HL-60 (cell line): ENCODE data around the gene HRAS.

Source experiments
- POLR2AphosphoS5 ChIP-seq: IDR thresholded peaks from 2 replicates; pipeline ENCODE4 v1.6.1; 2012; ENCODE audit warnings: low read depth
- TF ChIP-seq, protein P1 (sequence below): IDR thresholded peaks from 2 replicates; pipeline ENCODE4 v1.6.1; 2012; ENCODE audit warnings: low read depth; ENCODE audit not compliant: insufficient replicate concordance
- TF ChIP-seq, protein P2 (sequence below): IDR thresholded peaks from one replicate; pipeline ENCODE4 v1.5.1; 2011; ENCODE audit warnings: low read length, control low read depth, inconsistent platforms; ENCODE audit not compliant: insufficient read depth

DNA sequence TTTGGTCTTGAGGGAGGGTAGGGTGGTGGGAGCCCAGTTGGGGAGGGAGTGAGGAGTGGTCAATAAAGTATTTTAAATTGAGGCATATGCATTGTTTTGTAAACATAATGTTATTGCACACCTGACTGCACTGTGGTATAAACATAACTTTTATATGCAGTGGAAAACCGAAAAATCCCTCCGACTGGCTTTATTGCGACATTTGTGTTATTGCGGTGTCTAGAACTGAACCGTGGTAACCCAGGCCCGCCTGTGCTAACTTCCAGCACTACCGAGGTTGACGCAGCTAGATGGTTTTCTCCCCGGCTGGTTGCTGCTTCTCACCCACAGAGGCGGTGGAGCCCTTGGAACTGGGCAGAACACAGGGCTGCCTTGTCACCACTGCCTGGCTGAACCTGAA, 20.8 kb downstream of the HRAS start:
- TF ChIP-seq, protein P1, sequence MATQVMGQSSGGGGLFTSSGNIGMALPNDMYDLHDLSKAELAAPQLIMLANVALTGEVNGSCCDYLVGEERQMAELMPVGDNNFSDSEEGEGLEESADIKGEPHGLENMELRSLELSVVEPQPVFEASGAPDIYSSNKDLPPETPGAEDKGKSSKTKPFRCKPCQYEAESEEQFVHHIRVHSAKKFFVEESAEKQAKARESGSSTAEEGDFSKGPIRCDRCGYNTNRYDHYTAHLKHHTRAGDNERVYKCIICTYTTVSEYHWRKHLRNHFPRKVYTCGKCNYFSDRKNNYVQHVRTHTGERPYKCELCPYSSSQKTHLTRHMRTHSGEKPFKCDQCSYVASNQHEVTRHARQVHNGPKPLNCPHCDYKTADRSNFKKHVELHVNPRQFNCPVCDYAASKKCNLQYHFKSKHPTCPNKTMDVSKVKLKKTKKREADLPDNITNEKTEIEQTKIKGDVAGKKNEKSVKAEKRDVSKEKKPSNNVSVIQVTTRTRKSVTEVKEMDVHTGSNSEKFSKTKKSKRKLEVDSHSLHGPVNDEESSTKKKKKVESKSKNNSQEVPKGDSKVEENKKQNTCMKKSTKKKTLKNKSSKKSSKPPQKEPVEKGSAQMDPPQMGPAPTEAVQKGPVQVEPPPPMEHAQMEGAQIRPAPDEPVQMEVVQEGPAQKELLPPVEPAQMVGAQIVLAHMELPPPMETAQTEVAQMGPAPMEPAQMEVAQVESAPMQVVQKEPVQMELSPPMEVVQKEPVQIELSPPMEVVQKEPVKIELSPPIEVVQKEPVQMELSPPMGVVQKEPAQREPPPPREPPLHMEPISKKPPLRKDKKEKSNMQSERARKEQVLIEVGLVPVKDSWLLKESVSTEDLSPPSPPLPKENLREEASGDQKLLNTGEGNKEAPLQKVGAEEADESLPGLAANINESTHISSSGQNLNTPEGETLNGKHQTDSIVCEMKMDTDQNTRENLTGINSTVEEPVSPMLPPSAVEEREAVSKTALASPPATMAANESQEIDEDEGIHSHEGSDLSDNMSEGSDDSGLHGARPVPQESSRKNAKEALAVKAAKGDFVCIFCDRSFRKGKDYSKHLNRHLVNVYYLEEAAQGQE, result no peak
- TF ChIP-seq, protein P2, sequence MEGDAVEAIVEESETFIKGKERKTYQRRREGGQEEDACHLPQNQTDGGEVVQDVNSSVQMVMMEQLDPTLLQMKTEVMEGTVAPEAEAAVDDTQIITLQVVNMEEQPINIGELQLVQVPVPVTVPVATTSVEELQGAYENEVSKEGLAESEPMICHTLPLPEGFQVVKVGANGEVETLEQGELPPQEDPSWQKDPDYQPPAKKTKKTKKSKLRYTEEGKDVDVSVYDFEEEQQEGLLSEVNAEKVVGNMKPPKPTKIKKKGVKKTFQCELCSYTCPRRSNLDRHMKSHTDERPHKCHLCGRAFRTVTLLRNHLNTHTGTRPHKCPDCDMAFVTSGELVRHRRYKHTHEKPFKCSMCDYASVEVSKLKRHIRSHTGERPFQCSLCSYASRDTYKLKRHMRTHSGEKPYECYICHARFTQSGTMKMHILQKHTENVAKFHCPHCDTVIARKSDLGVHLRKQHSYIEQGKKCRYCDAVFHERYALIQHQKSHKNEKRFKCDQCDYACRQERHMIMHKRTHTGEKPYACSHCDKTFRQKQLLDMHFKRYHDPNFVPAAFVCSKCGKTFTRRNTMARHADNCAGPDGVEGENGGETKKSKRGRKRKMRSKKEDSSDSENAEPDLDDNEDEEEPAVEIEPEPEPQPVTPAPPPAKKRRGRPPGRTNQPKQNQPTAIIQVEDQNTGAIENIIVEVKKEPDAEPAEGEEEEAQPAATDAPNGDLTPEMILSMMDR, result no peak
- no peak for TF ChIP-seq POLR2AphosphoS5
